NB4 (cell line): Measurements from ENCODE around the gene ENKUR.

Experiments
- DNase-seq: peaks from one replicate; pipeline ENCODE4 v3.0.0; 2010; ENCODE audit warnings: low read depth
- H3K4me3 ChIP-seq: one replicate; pipeline ENCODE4 v1.5.1; 2011; ENCODE audit warnings: mild to moderate bottlenecking, low read depth, low read length, moderate library complexity
- CTCF ChIP-seq: IDR thresholded peaks from one replicate; pipeline ENCODE4 v1.5.1; 2012; ENCODE audit warnings: low read depth, low read length
- MAX ChIP-seq: IDR thresholded peaks from 2 replicates; pipeline ENCODE4 v1.6.1; 2011; ENCODE audit warnings: low read depth, low read length
- MYC ChIP-seq: IDR thresholded peaks from 2 replicates; pipeline ENCODE4 v1.6.1; 2011; ENCODE audit warnings: low read depth, low read length
- POLR2A ChIP-seq: IDR thresholded peaks from 2 replicates; pipeline ENCODE4 v1.6.1; 2011; ENCODE audit warnings: mild to moderate bottlenecking; ENCODE audit not compliant: insufficient read length; ENCODE audit errors: extremely low read depth

ENKUR gene

GRCh38 chr10:25061125-25061524 is 45.2 kb upstream of the ENKUR start:
- DNase-seq = no peak
- no peak overlapping the region for H3K4me3 ChIP-seq
- TF ChIP-seq CTCF (no peak), MAX (no peak), MYC (no peak), POLR2A (no peak)

GRCh38 chr10:25059990-25060389 is 44.0 kb upstream of the ENKUR start:
- no peak for DNase-seq
- H3K4me3 ChIP-seq = no peak overlapping the region
- TF ChIP-seq POLR2A (no peak), CTCF (no peak), MYC (no peak), MAX (no peak)

GRCh38 chr10:25057886-25058285 is 41.9 kb upstream of the ENKUR start:
- no peak for DNase-seq
- TF ChIP-seq POLR2A (no peak), CTCF (no peak), MAX (no peak), MYC (no peak)
- no peak overlapping the region for H3K4me3 ChIP-seq

GRCh38 chr10:25056726-25057125 is 40.8 kb upstream of the ENKUR start:
- no peak for DNase-seq
- H3K4me3 ChIP-seq = no peak overlapping the region
- no peak for TF ChIP-seq CTCF
- TF ChIP-seq MYC = no peak
- TF ChIP-seq MAX = no peak
- no peak for TF ChIP-seq POLR2A

- DNase-seq = no peak
- TF ChIP-seq MYC (no peak), CTCF (no peak), POLR2A (no peak), MAX (no peak)
- no peak overlapping the region for H3K4me3 ChIP-seq
Measured at GRCh38 chr10:25052012-25052411, 36.1 kb upstream of the ENKUR start.

GRCh38 chr10:25050402-25050801 is 34.4 kb upstream of the ENKUR start:
- no peak overlapping the region for H3K4me3 ChIP-seq
- no peak for DNase-seq
- no peak for TF ChIP-seq CTCF
- no peak for TF ChIP-seq POLR2A
- no peak for TF ChIP-seq MAX
- no peak for TF ChIP-seq MYC
